B cell (primary cell): ENCODE results near the gene SLC17A1. TPM values are rescaled to one million over a fixed set of nuclear protein-coding genes. Genes with fewer than 3 reads are reported as not detected.

ENCODE experiments used
- ATAC-seq: fragments of 200-7000 bp; cut with Tn5 transposase; one replicate; pipeline ENCODE4 v1.10.0; 2021; ENCODE audit warnings: low read depth, mild to moderate bottlenecking, moderate number of reproducible peaks, moderate library complexity
- CTCF ChIA-PET: fragments of 350-600 bp; sonication (Branson Sonifier 250); formaldehyde crosslinking; loops from one replicate; lab custom pipeline; 2021; ENCODE audit warnings: antibody characterized with exemption, inconsistent platforms; lab: Charles Lee
- POLR2A ChIA-PET: fragments of 350-600 bp; sonication (Branson Sonifier 250); formaldehyde crosslinking; loops from one replicate; lab custom pipeline; 2021; ENCODE audit warnings: antibody characterized with exemption; lab: Charles Lee
- DNase-seq: peaks from one replicate; pipeline ENCODE4 v3.0.0; 2013
- H2AFZ ChIP-seq: 2 replicates; pipeline ENCODE4 v1.6.1; 2012; ENCODE audit warnings: mild to moderate bottlenecking, low read depth, low read length; ENCODE audit not compliant: insufficient read depth, poor library complexity, severe bottlenecking
- H3K27ac ChIP-seq, 2 donors: 1 replicate in 1 of 2; 2 replicates in 1 of 2; pipeline ENCODE4 v1.5.1; 2012 to 2013; ENCODE audit warnings: low read length in 2 of 2, mild to moderate bottlenecking in 2 of 2, moderate library complexity in 1 of 2
- H3K27me3 ChIP-seq, 4 experiments: fragments of 200-600 bp in 1 of 4; sonication (generic) in 1 of 4; replicated peaks in 1 of 4; 1 replicate in 2 of 4; 2 replicates in 2 of 4; pipeline versions ENCODE4 v1.6.1 to v1.7.0; 2013 to 2016; ENCODE audit warnings: low read length in 3 of 4, mild to moderate bottlenecking in 2 of 4, mixed read lengths in 1 of 4, moderate library complexity in 1 of 4; ENCODE audit not compliant: insufficient read depth in 4 of 4, control insufficient read depth in 3 of 4; ENCODE audit errors: control extremely low read depth in 1 of 4
- H3K36me3 ChIP-seq, 2 experiments: replicated peaks in 1 of 2; 1 replicate in 1 of 2; 2 replicates in 1 of 2; pipeline versions ENCODE4 v1.6.1 to v1.7.1; 2013; ENCODE audit warnings: low read length in 1 of 2; ENCODE audit not compliant: insufficient read depth in 2 of 2, control insufficient read depth in 1 of 2; ENCODE audit errors: control extremely low read depth in 1 of 2, extremely low read depth in 1 of 2
- H3K4me1 ChIP-seq, 2 donors: fragments of 200-600 bp in 1 of 2; sonication (generic) in 1 of 2; 1 replicate in 1 of 2; 2 replicates in 1 of 2; pipeline versions ENCODE4 v1.5.1 to v1.6.1; 2013 to 2017; ENCODE audit warnings: low read length in 2 of 2; ENCODE audit not compliant: control insufficient read depth in 2 of 2, insufficient read depth in 2 of 2
- H3K4me2 ChIP-seq: replicated peaks from 2 replicates; pipeline ENCODE3; 2012; ENCODE audit warnings: mild to moderate bottlenecking, low read depth, low read length; ENCODE audit not compliant: poor library complexity, severe bottlenecking
- H3K4me3 ChIP-seq, 5 experiments: fragments of 200-600 bp in 1 of 5; sonication (generic) in 1 of 5; 1 replicate in 3 of 5; 2 replicates in 2 of 5; pipeline versions ENCODE4 v1.5.1 to v1.7.0; 2011 to 2016; ENCODE audit warnings: low read length in 4 of 5, mild to moderate bottlenecking in 4 of 5, low read depth in 2 of 5, control low read depth in 1 of 5, moderate library complexity in 1 of 5; ENCODE audit not compliant: insufficient read depth in 1 of 5; ENCODE audit errors: control extremely low read depth in 1 of 5, extremely low read depth in 1 of 5
- H3K79me2 ChIP-seq: fragments of 200-600 bp; sonication (generic); one replicate; pipeline ENCODE4 v1.6.0; 2016; ENCODE audit warnings: low read length; ENCODE audit not compliant: control insufficient read depth, insufficient read depth
- H3K9ac ChIP-seq: fragments of 200-600 bp; sonication (generic); 2 replicates; pipeline ENCODE4 v1.6.1; 2017; ENCODE audit warnings: mild to moderate bottlenecking, low read length, moderate library complexity
- H3K9me3 ChIP-seq, 3 donors: one replicate each; pipeline versions ENCODE4 v1.6.1 to v1.7.1; 2013; ENCODE audit warnings: low read length in 2 of 3; ENCODE audit not compliant: control insufficient read depth in 2 of 3, insufficient read depth in 1 of 3; ENCODE audit errors: control extremely low read depth in 1 of 3
- H4K20me1 ChIP-seq: 2 replicates; pipeline ENCODE4 v1.6.0; 2012; ENCODE audit warnings: mild to moderate bottlenecking, low read length; ENCODE audit not compliant: insufficient read depth, control insufficient read depth, poor library complexity, severe bottlenecking
- H3K27ac Mint-ChIP-seq: one replicate; pipeline ENCODE4 v1.8.0; 2021; ENCODE audit warnings: mixed read lengths
- H3K27me3 Mint-ChIP-seq: one replicate; pipeline ENCODE4 v1.8.0; 2021; ENCODE audit warnings: mixed read lengths
- H3K4me1 Mint-ChIP-seq: one replicate; pipeline ENCODE4 v1.8.0; 2021; ENCODE audit warnings: mixed read lengths
- H3K4me3 Mint-ChIP-seq: one replicate; pipeline ENCODE4 v1.8.0; 2021; ENCODE audit warnings: mixed read lengths
- H3K9me3 Mint-ChIP-seq: one replicate; pipeline ENCODE4 v1.8.0; 2022; ENCODE audit warnings: mixed read lengths; ENCODE audit not compliant: insufficient read depth
- CTCF ChIP-seq: fragments of 200-600 bp; IDR thresholded peaks from one replicate; pipeline ENCODE4 v1.8.0; 2022; ENCODE audit warnings: antibody characterized with exemption, mild to moderate bottlenecking
- EZH2 ChIP-seq: IDR thresholded peaks from 2 replicates; pipeline ENCODE4 v1.6.1; 2012; ENCODE audit warnings: borderline replicate concordance, low read depth, mild to moderate bottlenecking, moderate library complexity, low read length; ENCODE audit not compliant: insufficient read depth, poor library complexity, severe bottlenecking
- WGBS: methylation state at CpG from one replicate; pipeline ENCODE4 v1.1.5; 2013; ENCODE audit warnings: missing lambda C conversion rate; ENCODE audit not compliant: insufficient coverage; 5-methylcytosine and 5-hydroxymethylcytosine counted together
- intact Hi-C: fragments of 100-400 bp; cut with micrococcal nuclease; formaldehyde crosslinking; loops from one replicate; pipeline ENCODE4 v1.10.0; 2022
- polyA plus RNA-seq: library from polyadenylated mRNA; depleted of rRNA; stranded (reverse); fragments of >200 nt; gene quantifications from 2 replicates; pipeline ENCODE4 v1.2.3, GENCODE V29; 2012
- total RNA-seq, 2 donors: library from RNA; stranded (reverse); fragments of 120-200 nt in 1 of 2; gene quantifications; 1 replicate in 1 of 2; 2 replicates in 1 of 2; pipeline versions ENCODE4 v1.2.3 to v1.2.4, GENCODE V29; 2013 to 2022

Gene SLC17A1
- total and polyA plus RNA-seq, 2 donors (not counting 1 experiment from before 2014, with no cell fraction given): not detected

- WGBS: no CpG with 5 or more reads among the region's 3 CpGs
- TF ChIP-seq EZH2 (no peak), CTCF (no peak)
- no peak overlapping the region for H3K27ac ChIP-seq
- H3K4me1 ChIP-seq: no peaks in the 10 kb centered on the region
- H2AFZ ChIP-seq: no peak overlapping the region
- DNase-seq (no peak), ATAC-seq (no peak)
- no peaks in the 10 kb centered on the region for H3K36me3 ChIP-seq
- no peak overlapping the region for H3K9ac ChIP-seq
- no peaks in the 10 kb centered on the region for H3K79me2 ChIP-seq
- no peaks in the 10 kb centered on the region for H3K9me3 ChIP-seq
- no peaks in the 10 kb centered on the region for H3K4me1 Mint-ChIP-seq
- ChIA-PET CTCF (interaction anchor here (1.0 kb wide), 1 partner anchor 114 kb away, joined by 3 read pairs; no protein-coding TSS in a partner anchor), POLR2A (no interaction called here)
- H3K4me3 ChIP-seq: no peak overlapping the region
- no peaks in the 10 kb centered on the region for H4K20me1 ChIP-seq
- peaks cover 22% of the 10 kb centered on the region for H3K27me3 Mint-ChIP-seq
- no peak overlapping the region for H3K4me3 Mint-ChIP-seq
- H3K27me3 ChIP-seq: peaks cover 0 to 5% (median 2%) of the 10 kb centered on the region in 4 experiments
- H3K4me2 ChIP-seq: no peak overlapping the region
- intact Hi-C loops: no loop called here
- H3K27ac Mint-ChIP-seq: no peak overlapping the region
- no peaks in the 10 kb centered on the region for H3K9me3 Mint-ChIP-seq
Observed at GRCh38 chr6:25832670-25833069, 818 bp upstream of the SLC17A1 start.

GRCh38 chr6:25832307-25832662 lies 433 bp upstream of the SLC17A1 start:
- ChIA-PET CTCF (interaction anchor here (1.0 kb wide), 1 partner anchor 114 kb away, joined by 3 read pairs; no protein-coding TSS in a partner anchor), POLR2A (no interaction called here)
- no peaks in the 10 kb centered on the region for H3K9me3 ChIP-seq
- H3K27me3 ChIP-seq: peaks cover 0 to 6% (median 2%) of the 10 kb centered on the region in 4 experiments
- H3K79me2 ChIP-seq: no peaks in the 10 kb centered on the region
- Mint-ChIP-seq H3K27ac (no peak overlapping the region), H3K27me3 (peaks cover 25% of the 10 kb centered on the region), H3K4me1 (no peaks in the 10 kb centered on the region), H3K9me3 (no peaks in the 10 kb centered on the region), H3K4me3 (no peak overlapping the region)
- no peak overlapping the region for H3K9ac ChIP-seq
- H3K4me2 ChIP-seq: no peak overlapping the region
- H3K4me3 ChIP-seq: no peak overlapping the region
- no peak for TF ChIP-seq CTCF
- no peak for TF ChIP-seq EZH2
- H4K20me1 ChIP-seq: no peaks in the 10 kb centered on the region
- no peak for ATAC-seq
- H3K27ac ChIP-seq: no peak overlapping the region
- no peaks in the 10 kb centered on the region for H3K4me1 ChIP-seq
- no peak overlapping the region for H2AFZ ChIP-seq
- intact Hi-C loops: no loop called here
- DNase-seq: no peak
- H3K36me3 ChIP-seq: no peaks in the 10 kb centered on the region
